Body of pancreas (tissue), 4 donors: ENCODE data around the gene PRSS12.

Experiments used
- POLR2A ChIP-seq, 3 donors: fragments of 450-650 bp; IDR thresholded peaks; one replicate each; pipeline ENCODE4 v1.6.1; 2016; ENCODE audit warnings: antibody characterized with exemption in 3 of 3, mild to moderate bottlenecking in 2 of 3
- TF ChIP-seq, protein P1 (sequence below), 7 experiments: fragments of 450-650 bp in 4 of 7; fragments of 200-600 bp in 3 of 7; sonication (generic) in 3 of 7; IDR thresholded peaks; one replicate each; pipeline ENCODE4 v1.5.1; 2016 to 2019; ENCODE audit warnings: antibody characterized with exemption in 7 of 7

- TF ChIP-seq, protein P1, sequence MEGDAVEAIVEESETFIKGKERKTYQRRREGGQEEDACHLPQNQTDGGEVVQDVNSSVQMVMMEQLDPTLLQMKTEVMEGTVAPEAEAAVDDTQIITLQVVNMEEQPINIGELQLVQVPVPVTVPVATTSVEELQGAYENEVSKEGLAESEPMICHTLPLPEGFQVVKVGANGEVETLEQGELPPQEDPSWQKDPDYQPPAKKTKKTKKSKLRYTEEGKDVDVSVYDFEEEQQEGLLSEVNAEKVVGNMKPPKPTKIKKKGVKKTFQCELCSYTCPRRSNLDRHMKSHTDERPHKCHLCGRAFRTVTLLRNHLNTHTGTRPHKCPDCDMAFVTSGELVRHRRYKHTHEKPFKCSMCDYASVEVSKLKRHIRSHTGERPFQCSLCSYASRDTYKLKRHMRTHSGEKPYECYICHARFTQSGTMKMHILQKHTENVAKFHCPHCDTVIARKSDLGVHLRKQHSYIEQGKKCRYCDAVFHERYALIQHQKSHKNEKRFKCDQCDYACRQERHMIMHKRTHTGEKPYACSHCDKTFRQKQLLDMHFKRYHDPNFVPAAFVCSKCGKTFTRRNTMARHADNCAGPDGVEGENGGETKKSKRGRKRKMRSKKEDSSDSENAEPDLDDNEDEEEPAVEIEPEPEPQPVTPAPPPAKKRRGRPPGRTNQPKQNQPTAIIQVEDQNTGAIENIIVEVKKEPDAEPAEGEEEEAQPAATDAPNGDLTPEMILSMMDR (IDR thresholded peaks at IDR 0.05): no peak
- no peak for TF ChIP-seq POLR2A (IDR thresholded peaks at IDR 0.05)
These were observed 17.5 kb downstream of the PRSS12 start for GRCh38 chr4:118335324-118335723.
